Hematopoietic multipotent progenitor cell (in vitro differentiated cells): ENCODE results near the gene SIGLEC1. TPM values are rescaled to one million over a fixed set of nuclear protein-coding genes. Genes with fewer than 3 reads are reported as not detected.

Source experiments
- DNase-seq, 3 donors: peaks; one replicate each; pipeline ENCODE4 v3.0.0-alpha.2; 2011 to 2015; ENCODE audit warnings: low read depth in 2 of 3, low spot score in 2 of 3
- total RNA-seq: library from RNA; depleted of rRNA; stranded (reverse); fragments of >200 nt; gene quantifications from one replicate; pipeline ENCODE4 v1.2.3, GENCODE V29; 2012

The SIGLEC1 gene
- total RNA-seq, 1 donor = under 0.01 TPM

DNA sequence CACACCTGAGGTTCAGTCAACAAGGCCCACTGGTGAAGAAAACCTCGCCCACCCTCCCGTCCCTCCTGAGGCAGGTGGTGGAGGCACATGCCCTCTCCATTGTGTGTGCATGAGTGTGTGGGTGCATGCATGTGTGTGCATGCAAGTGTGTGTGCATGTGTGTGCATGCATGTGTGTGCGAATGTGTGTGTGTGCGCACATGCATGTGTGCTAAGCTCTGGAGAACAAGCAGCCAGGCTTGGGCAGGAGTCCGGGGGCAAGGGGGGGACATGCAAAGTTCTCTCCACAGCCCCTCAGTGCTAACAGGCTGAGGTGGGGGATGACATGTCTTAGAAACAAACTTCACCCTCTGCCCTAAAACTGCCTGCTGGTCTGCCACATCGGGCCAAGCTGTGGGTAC is 17.0 kb upstream of the SIGLEC1 start:
- no peak for DNase-seq

- no peak for DNase-seq
Observed at GRCh38 chr20:3728876-3729275, 16.5 kb upstream of the SIGLEC1 start.

GRCh38 chr20:3728354-3728753 is 16.0 kb upstream of the SIGLEC1 start:
- DNase-seq = no peak

DNA sequence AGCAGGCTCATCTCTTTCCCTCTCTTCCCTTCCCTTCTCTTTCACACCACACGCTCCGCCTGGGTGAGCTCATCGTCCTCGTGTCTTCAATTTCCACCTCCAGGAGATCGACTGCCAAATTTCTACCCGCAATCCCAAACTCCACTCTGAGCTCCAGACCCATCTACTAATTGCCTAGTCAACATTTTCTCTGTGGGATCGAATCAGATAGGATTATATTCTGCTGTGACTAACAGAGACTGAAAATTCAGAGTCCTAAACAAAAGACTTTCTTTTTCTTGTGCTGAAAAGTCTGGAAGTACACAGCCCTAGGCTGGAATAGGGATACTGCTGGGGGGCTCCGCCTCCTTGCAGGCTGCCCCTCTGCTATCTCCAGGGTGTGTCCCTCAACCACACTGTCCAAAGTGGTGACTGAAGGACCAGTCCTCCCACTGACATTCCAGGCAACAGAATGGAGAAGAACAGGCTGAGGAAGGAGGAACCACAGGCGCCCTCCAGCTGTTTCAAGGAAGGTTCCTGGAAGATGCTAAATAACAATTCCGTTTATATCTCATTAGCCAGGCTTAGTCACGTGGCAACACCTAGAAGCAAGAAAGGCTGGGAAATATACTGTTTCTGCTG is 15.1 kb upstream of the SIGLEC1 start:
- DNase-seq = no peak

DNA sequence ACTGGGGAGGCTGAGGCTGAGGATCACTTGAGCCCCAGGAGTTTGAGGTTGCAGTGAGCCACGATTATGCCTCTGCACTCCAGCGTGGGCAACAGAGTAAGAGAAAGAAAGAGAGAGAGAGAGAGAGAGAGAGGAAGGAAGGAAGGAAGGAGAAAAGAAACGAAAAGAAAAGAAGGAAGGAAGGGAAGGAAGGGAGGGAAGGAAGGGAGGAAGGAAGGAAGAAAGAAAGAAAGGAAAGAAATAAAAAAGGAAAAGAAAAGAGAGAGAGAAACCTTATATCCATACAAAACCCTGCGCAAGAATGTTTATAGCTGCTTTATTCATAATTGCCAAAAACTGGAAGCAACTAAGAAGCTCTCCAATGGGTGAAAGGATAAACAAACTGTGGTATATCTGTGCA is 12.0 kb upstream of the SIGLEC1 start:
- no peak for DNase-seq

GRCh38 chr20:3723284-3723683 is 10.9 kb upstream of the SIGLEC1 start:
- DNase-seq = no peak

GRCh38 chr20:3721912-3722311 is 9.5 kb upstream of the SIGLEC1 start:
- DNase-seq = no peak

DNA sequence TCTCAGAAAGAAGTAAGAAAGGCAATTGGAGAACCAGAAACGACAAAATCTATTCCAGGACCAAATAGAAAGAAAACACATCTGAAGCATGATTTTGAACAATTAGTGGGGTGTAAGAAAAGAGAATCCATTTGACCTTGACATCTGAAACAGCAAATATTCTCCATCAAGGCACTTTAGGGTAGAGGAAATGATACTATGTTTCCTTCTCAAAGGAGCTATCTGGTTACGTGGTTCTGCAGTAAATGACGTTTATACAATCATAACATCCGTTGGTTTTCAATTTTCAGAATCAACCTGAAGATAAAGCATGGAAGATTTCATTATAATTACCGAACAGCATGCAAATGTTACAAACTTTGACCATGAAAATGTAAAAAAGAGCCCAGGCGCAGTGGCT is 8.2 kb upstream of the SIGLEC1 start:
- no peak for DNase-seq

GRCh38 chr20:3720068-3720467 is 7.7 kb upstream of the SIGLEC1 start:
- DNase-seq = no peak

GRCh38 chr20:3719046-3719445 is 6.6 kb upstream of the SIGLEC1 start:
- DNase-seq = no peak

DNA sequence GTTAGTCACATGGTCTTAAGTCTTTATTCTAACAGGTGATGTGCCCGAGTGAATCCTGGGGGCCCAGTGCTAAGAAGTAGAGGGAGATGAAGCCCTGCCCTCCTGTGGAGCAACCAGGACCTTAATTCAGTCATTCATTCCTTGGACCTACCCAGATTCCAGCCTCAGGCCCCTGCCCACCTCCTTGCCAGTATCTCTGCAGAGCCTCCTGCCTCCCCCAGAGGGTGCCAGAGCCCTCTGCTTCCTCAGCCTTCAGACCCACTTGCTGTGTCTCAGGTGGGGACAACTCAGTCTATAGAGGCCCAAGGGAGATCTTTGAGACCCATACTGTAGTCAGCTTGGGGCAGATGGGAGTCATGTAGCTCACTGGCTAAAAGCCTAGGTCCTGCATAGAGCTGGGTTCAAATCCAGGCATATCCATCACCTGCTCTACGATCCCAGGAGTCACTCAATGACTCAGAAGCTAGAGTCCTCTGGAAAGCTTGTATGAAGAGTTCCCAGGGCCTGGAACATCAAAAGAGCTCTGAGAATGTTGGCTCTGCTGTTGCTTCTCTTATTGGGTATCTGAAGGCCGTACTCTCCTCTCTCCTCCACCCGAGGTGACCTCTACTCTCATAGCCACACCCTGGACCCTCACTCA is 3.9 kb upstream of the SIGLEC1 start:
- DNase-seq = peak in 2 of 3 donors; percentile 61 to 74

DNA sequence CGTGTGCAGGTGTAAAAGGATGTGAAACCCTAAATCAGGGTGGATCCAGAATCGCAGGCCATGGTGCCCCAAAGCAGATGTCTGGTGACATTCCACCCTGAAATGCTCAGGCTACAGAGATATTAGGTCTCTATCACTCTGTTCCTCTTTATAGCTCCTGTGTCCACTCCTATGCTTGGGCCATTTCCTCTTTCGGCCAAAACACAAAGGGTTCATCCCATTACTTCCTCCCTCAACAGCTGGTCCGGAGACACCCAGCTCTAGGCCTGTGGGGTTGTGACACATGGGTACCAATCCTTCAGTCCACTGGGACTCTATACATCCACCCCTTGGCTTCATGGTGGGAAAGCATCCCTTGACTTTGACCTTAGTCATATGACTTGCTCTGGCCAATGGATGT is 1.7 kb upstream of the SIGLEC1 start:
- no peak for DNase-seq

DNA sequence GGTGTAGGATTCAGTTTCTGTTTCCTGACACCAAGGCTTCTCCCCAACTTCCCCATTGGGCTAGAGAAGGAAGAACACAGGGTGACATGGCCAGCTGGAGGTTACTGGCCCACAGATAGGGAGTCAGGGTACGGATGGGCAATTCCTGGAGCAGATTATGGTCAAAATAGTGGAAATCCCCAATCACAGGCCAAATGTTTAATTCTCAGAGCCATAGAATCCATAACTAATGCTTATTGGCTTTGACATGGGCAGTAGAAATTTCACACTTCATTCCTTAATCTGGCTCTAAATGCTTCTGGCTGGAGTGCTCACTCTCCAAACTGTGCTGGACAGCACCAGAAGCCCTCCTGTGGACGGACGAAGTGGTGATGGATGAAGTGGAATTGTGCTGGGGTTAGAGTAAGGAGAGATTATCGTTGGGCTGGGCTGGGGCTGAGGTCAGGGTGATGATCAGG is 887 bp downstream of the SIGLEC1 start:
- DNase-seq = no peak

DNA sequence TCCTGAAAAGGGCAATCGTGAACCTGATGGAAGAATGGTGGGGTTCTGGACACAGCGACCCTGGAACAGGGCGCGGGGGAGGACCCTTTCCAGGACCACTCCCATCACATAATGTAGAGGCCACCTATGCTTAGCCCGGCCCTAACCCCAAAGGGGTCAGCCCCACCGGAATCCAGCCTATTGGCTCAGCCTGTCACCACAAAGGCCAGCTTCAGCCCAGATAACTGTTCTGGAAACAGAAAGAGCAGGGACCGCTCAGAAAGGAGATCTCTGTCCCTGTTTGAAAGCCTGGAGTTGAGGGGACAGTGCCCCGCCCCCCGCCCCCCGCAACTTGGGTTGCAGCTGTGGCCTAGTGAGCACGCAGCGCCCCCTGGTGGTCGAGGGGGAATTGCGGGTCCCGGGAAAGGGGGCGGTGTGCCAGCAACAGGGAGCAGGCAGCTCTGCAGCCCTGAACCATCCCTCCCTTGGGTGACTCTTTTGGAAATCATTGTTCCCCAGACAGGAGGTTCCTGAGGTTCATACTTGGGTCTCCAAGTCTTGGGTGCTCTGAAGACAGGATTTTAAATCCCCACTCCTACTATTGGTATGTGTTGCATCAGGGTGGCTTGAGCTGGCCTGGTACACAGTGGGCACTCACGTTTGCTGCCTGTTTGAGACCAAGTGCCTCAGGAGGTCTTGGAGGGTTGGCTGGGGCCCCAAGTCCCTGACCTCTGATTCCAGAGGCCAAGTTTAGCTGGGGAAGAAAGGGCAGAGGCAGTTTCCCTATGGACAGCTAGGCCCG is 1.5 kb downstream of the SIGLEC1 start:
- DNase-seq = peak; percentile 45 to 83 (median 76)

- DNase-seq = no peak
Observed at GRCh38 chr20:3710011-3710466, 2.4 kb downstream of the SIGLEC1 start.

GRCh38 chr20:3707508-3707899 is 4.9 kb downstream of the SIGLEC1 start:
- no peak for DNase-seq

- DNase-seq = no peak
Observed at GRCh38 chr20:3706774-3707507, 5.5 kb downstream of the SIGLEC1 start.

GRCh38 chr20:3705970-3706739 is 6.2 kb downstream of the SIGLEC1 start:
- DNase-seq = no peak

GRCh38 chr20:3705491-3705969 is 6.9 kb downstream of the SIGLEC1 start:
- no peak for DNase-seq

GRCh38 chr20:3704087-3704486 is 8.3 kb downstream of the SIGLEC1 start:
- no peak for DNase-seq
